Measurements from ENCODE around the gene JAML.

Gene JAML

DNA sequence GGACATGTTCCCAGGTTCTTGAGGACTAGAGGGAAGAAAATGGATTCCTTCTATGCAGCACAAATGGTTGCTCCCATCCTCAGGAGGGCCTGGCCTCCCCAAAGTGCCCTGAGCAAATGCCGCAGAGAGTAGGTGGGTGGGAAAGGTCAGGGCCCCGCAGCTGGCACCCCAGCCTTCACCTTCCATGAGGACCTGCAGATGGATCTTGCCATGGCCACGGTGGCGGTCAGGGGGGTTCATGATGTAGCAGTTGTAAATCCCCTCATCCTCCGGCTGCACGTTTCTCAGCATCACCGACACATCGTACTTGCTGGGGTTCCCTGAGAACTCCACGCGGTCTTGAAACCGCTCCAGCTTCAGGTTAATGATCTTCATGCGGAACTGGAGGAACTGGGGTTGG lies 56.9 kb downstream of the JAML start:
- DNase-seq (ENCODE audit: low spot score): no peak
- Histone ChIP-seq H3K4me3 (no peak overlapping the region), H3K27ac (no peak overlapping the region)
- TF ChIP-seq CTCF (IDR thresholded peaks at IDR 0.05): no peak

DNA sequence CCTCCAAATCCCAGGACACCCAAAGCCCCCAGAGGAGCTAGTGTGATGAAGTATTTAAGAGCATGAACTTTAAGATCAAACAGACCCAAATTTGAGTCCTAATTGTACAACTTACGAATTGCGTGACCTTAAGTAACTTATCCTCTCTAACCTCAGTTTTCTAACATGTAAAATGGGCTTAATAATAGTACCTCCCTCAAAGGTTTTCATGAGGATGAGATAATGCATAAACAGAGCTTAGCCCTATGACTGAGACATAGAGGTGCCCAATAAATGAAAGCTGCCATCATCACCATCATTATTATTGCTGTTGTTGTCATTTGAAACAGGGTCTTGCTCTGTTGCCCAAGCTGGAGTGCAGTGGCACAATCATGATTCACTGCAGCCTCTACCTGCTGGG lies 57.6 kb downstream of the JAML start:
- TF ChIP-seq CTCF (IDR thresholded peaks at IDR 0.05): no peak
- no peak for DNase-seq (ENCODE audit: low spot score)
- H3K27ac ChIP-seq: no peak overlapping the region
- no peak overlapping the region for H3K4me3 ChIP-seq

GRCh38 chr11:118166641-118167040 lies 58.2 kb downstream of the JAML start:
- no peak for DNase-seq (ENCODE audit: low spot score)

DNA sequence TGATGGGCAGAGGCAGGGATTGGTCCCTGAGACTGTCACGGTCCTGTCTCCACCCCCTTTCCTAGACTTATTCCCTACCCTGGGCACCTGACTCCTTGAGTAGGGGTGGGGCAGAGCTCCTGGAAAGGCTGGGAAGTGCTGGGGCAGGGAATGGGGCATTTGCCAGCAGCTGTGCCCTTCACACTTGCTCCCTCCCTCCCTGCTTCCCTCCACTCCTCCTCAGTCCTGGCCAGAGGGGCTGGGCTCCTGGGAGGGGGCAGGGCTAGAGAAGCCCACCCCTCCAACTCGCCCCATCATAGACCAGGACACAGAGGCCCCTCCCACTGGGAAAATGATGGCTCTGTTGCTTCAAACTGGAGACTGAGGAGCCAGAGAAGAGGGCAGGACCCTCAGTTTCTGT lies 59.9 kb downstream of the JAML start:
- H3K27ac ChIP-seq: no peak overlapping the region
- DNase-seq (ENCODE audit: low spot score): no peak
- H3K4me3 ChIP-seq: no peak overlapping the region
- no peak for TF ChIP-seq CTCF (IDR thresholded peaks at IDR 0.05)

More at GRCh38 chr11:118166641-118167040, 58.2 kb downstream of the JAML start:
- no peak overlapping the region for H3K27ac ChIP-seq
- H3K4me3 ChIP-seq: no peak overlapping the region
- TF ChIP-seq CTCF (IDR thresholded peaks at IDR 0.05): no peak

DNA sequence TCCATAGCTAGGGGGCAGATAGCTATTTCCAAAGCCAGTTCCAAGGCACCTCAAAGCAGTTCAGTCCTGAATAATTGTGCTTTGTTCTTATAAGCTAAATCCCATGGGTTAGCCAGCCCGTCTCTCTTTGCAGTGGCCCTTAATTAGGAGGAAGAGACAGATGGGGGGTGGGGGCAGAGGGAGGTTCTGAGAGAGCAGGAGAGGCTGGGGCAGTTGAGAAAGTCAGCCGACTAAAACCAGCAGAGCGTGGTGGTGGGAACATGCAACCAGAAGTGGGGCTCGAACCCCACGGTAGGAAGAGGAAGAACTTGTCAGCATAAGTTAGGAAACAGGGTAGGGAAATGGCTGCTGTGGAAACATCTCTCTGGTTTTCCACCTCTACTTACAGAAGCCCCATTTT lies 61.3 kb downstream of the JAML start:
- H3K4me3 ChIP-seq: no peak overlapping the region
- no peak for TF ChIP-seq CTCF (IDR thresholded peaks at IDR 0.05)
- no peak for DNase-seq (ENCODE audit: low spot score)
- H3K27ac ChIP-seq: no peak overlapping the region

DNA sequence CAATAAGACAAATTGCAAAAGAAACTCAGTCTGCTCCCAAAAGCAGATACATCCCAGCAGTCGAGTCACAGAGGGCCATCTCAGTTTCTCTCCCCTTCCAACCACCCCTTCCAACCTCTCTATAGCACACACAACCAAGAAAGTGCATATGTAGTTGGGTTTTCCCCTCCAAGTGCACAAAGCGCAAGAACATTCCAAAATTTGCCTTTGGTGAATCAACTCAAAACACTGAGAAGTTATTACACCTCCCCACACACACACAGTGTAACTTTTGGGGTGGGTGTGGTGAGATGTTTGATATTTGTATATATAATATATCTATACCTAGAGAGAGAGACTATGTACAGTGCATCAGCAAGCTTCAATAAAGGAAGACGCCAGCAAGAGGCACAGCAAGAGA lies 62.0 kb downstream of the JAML start:
- Histone ChIP-seq H3K4me3 (no peak overlapping the region), H3K27ac (no peak overlapping the region)
- DNase-seq (ENCODE audit: low spot score): no peak
- no peak for TF ChIP-seq CTCF (IDR thresholded peaks at IDR 0.05)

DNA sequence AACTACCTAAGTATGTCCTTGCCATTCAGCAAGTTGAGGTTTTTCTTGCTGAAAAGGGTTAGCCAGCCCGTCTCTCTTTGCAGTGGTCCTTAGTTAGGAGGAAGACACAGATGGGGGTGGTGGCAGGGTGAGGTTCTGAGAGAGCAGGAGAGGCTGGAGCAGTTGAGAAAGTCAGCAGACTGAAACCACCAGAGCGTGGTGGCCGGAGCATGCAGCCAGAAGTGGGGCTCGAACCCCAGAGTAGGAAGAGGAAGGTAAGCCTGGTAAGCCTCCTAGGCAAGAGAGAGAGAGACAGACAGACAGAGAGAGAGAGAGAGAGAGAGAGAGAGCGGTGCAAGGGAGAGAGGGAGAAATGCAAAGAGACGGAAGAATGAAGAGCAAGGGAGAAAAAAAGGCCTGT lies 63.0 kb downstream of the JAML start:
- TF ChIP-seq CTCF (IDR thresholded peaks at IDR 0.05): no peak
- Histone ChIP-seq H3K27ac (no peak overlapping the region), H3K4me3 (no peak overlapping the region)
- DNase-seq (ENCODE audit: low spot score): no peak

Data from coronary artery (tissue), 2 donors.